ENCODE measurements around the gene RASGRP4.

RASGRP4 gene

GRCh38 chr19:38417544-38418506 lies 8.2 kb downstream of the RASGRP4 start (continued):
- TF ChIP-seq ZNF292 (tag by site-specific recombination; IDR thresholded peaks at IDR 0.05; ENCODE audit: borderline replicate concordance, low read depth) (no peak), ZNF24 (tag by site-specific recombination; IDR thresholded peaks at IDR 0.05) (no peak), ZNF747 (tag by site-specific recombination; IDR thresholded peaks at IDR 0.05) (no peak), ZNF214 (tag by site-specific recombination; IDR thresholded peaks at IDR 0.05; ENCODE audit: borderline replicate concordance) (no peak), ZNF677 (tag by site-specific recombination; IDR thresholded peaks at IDR 0.05) (no peak), ZBTB21 (tag by site-specific recombination; IDR thresholded peaks at IDR 0.05) (peak; percentile 89), ZIC2 (tag by site-specific recombination; IDR thresholded peaks at IDR 0.05) (peak; percentile 51), ZNF626 (tag by site-specific recombination; IDR thresholded peaks at IDR 0.05) (no peak), ZNF202 (tag by site-specific recombination; IDR thresholded peaks at IDR 0.05; ENCODE audit: borderline replicate concordance) (no peak), KLF16 (tag by site-specific recombination; IDR thresholded peaks at IDR 0.05) (peak; percentile 76; the same call in 1 of the 2 replicates), ZNF280C (tag by site-specific recombination; IDR thresholded peaks at IDR 0.05) (no peak), ZNF449 (tag by site-specific recombination; IDR thresholded peaks at IDR 0.05) (peak; percentile 74), GLI2 (tag by site-specific recombination; IDR thresholded peaks at IDR 0.05; ENCODE audit: borderline replicate concordance, low read depth) (no peak), PATZ1 (tag by site-specific recombination; IDR thresholded peaks at IDR 0.05) (peak; percentile 77), OSR2 (tag by site-specific recombination; IDR thresholded peaks at IDR 0.05) (no peak), ZNF664 (tag by site-specific recombination; IDR thresholded peaks at IDR 0.05) (no peak), PBX3 (CRISPR knock-in tag; IDR thresholded peaks at IDR 0.05) (no peak), HOXA7 (CRISPR knock-in tag; IDR thresholded peaks at IDR 0.05; ENCODE audit: borderline replicate concordance) (no peak), SCRT2 (tag by site-specific recombination; IDR thresholded peaks at IDR 0.05) (peak; percentile 58), ZNF140 (tag by site-specific recombination; IDR thresholded peaks at IDR 0.05) (no peak), ZXDB (tag by site-specific recombination; IDR thresholded peaks at IDR 0.05) (peak; percentile 55; the same call in 1 of the 2 replicates), ZNF510 (tag by site-specific recombination; IDR thresholded peaks at IDR 0.05; ENCODE audit: insufficient replicate concordance) (no peak), ZNF133 (tag by site-specific recombination; IDR thresholded peaks at IDR 0.05) (no peak), BCL11B (tag by site-specific recombination; IDR thresholded peaks at IDR 0.05; ENCODE audit: low read depth) (no peak), ZBTB10 (tag by site-specific recombination; IDR thresholded peaks at IDR 0.05) (0 out of 2 replicates have a peak, but pooled peaks have one; percentile 30), ELK4 (IDR thresholded peaks at IDR 0.05; ENCODE audit: borderline replicate concordance, low read depth, low read length) (no peak)
